IMR-90 (cell line): ENCODE data around the gene OR6B1. TPM values are rescaled to one million over a fixed set of nuclear protein-coding genes. Genes with fewer than 3 reads are reported as not detected.

Source experiments
- ATAC-seq: fragments of 200-7000 bp; cut with Tn5 transposase; 2 replicates; pipeline ENCODE4 v1.9.1; 2020; ENCODE audit warnings: low read depth, mild to moderate bottlenecking, moderate library complexity
- BruUV-seq: library from RNA; stranded (reverse); fragments of 400-500 nt; replicated peaks from 2 replicates; lab custom pipeline; 2021; lab: Mats Ljungman, UMichigan
- CTCF ChIA-PET: fragments of 300-600 bp; formaldehyde crosslinking; extraction: SDS; loops from one replicate; lab custom pipeline; 2021; ENCODE audit warnings: antibody characterized with exemption; lab: Yijun Ruan, JAX
- POLR2A ChIA-PET: fragments of 300-600 bp; sonication (Branson Sonifier 250); formaldehyde crosslinking; loops from one replicate; lab custom pipeline; 2022; ENCODE audit warnings: antibody characterized with exemption; ENCODE audit not compliant: unreplicated experiment; lab: Charles Lee
- DNase-seq: peaks from one replicate; pipeline ENCODE4 v3.0.0; 2013
- H2AFZ ChIP-seq: replicated peaks from 2 replicates; pipeline ENCODE3; 2013; ENCODE audit warnings: low read length, mild to moderate bottlenecking; ENCODE audit not compliant: poor library complexity
- H2AK5ac ChIP-seq: 2 replicates; pipeline ENCODE4 v1.6.1; 2013; ENCODE audit warnings: low read depth, low read length, inconsistent platforms
- H2AK9ac ChIP-seq: replicated peaks from 2 replicates; pipeline ENCODE3; 2013; ENCODE audit warnings: mild to moderate bottlenecking, low read depth, low read length, moderate library complexity; ENCODE audit not compliant: poor library complexity
- H2BK120ac ChIP-seq: 2 replicates; pipeline ENCODE4 v1.6.1; 2013; ENCODE audit warnings: low read depth, low read length, inconsistent platforms
- H2BK15ac ChIP-seq: 3 replicates; pipeline ENCODE4 v1.6.1; 2013; ENCODE audit warnings: low read depth, low read length, inconsistent platforms
- H2BK20ac ChIP-seq: 2 replicates; pipeline ENCODE4 v1.6.1; 2013; ENCODE audit warnings: low read depth, mild to moderate bottlenecking, inconsistent platforms, low read length, moderate library complexity
- H2BK5ac ChIP-seq: 2 replicates; pipeline ENCODE4 v1.6.1; 2013; ENCODE audit warnings: mild to moderate bottlenecking, low read depth, low read length, inconsistent platforms; ENCODE audit not compliant: poor library complexity, severe bottlenecking
- H3K14ac ChIP-seq: replicated peaks from 2 replicates; pipeline ENCODE4 v1.6.1; 2013; ENCODE audit warnings: low read depth, low read length, inconsistent platforms
- H3K18ac ChIP-seq: 2 replicates; pipeline ENCODE4 v1.6.1; 2013; ENCODE audit warnings: low read depth, low read length, control low read depth
- H3K23ac ChIP-seq: 2 replicates; pipeline ENCODE4 v1.6.1; 2013; ENCODE audit warnings: low read depth, low read length, inconsistent platforms
- H3K27ac ChIP-seq: 2 replicates; pipeline ENCODE4 v1.5.1; 2013; ENCODE audit warnings: mild to moderate bottlenecking, control low read depth, low read length; ENCODE audit not compliant: insufficient read depth
- H3K27me3 ChIP-seq: 2 replicates; pipeline ENCODE4 v1.6.1; 2013; ENCODE audit warnings: low read length; ENCODE audit not compliant: control insufficient read depth, insufficient read depth
- H3K36me3 ChIP-seq: 2 replicates; pipeline ENCODE4 v1.6.1; 2013; ENCODE audit warnings: low read length, mixed read lengths; ENCODE audit not compliant: control insufficient read depth, insufficient read depth
- H3K4ac ChIP-seq: 2 replicates; pipeline ENCODE4 v1.6.1; 2013; ENCODE audit warnings: low read depth, low read length, inconsistent platforms
- H3K4me1 ChIP-seq: 2 replicates; pipeline ENCODE4 v1.6.1; 2013; ENCODE audit warnings: low read length, mixed read lengths; ENCODE audit not compliant: control insufficient read depth, insufficient read depth
- H3K4me2 ChIP-seq: 2 replicates; pipeline ENCODE4 v1.6.1; 2013; ENCODE audit warnings: low read depth, mild to moderate bottlenecking, control low read depth, low read length, moderate library complexity
- H3K4me3 ChIP-seq: 2 replicates; pipeline ENCODE4 v1.5.1; 2013; ENCODE audit warnings: low read depth, mild to moderate bottlenecking, control low read depth, low read length, moderate library complexity; ENCODE audit not compliant: insufficient read depth
- H3K56ac ChIP-seq: 2 replicates; pipeline ENCODE4 v1.6.1; 2013; ENCODE audit warnings: low read length, inconsistent platforms; ENCODE audit not compliant: insufficient read depth; ENCODE audit errors: extremely low read depth
- H3K79me1 ChIP-seq, 2 experiments: 2 replicates each; pipeline ENCODE4 v1.6.1; 2013; ENCODE audit warnings: low read length in 2 of 2, inconsistent platforms in 1 of 2, low read depth in 1 of 2
- H3K9ac ChIP-seq: 2 replicates; pipeline ENCODE4 v1.6.1; 2013; ENCODE audit warnings: low read depth, low read length, control low read depth
- H3K9me1 ChIP-seq: 2 replicates; pipeline ENCODE4 v1.6.1; 2013; ENCODE audit warnings: low read length, inconsistent platforms; ENCODE audit not compliant: insufficient read depth
- H3K9me3 ChIP-seq: 2 replicates; pipeline ENCODE4 v1.6.1; 2013; ENCODE audit warnings: low read length; ENCODE audit not compliant: control insufficient read depth, insufficient read depth
- H4K20me1 ChIP-seq: 2 replicates; pipeline ENCODE4 v1.6.1; 2013; ENCODE audit warnings: low read length, inconsistent platforms; ENCODE audit not compliant: insufficient read depth
- H4K5ac ChIP-seq: 2 replicates; pipeline ENCODE4 v1.6.1; 2013; ENCODE audit warnings: mild to moderate bottlenecking, low read depth, low read length, control low read depth
- H4K8ac ChIP-seq, 2 experiments: 2 replicates each; pipeline ENCODE4 v1.6.1; 2013; ENCODE audit warnings: low read depth in 2 of 2, low read length in 2 of 2, control low read depth in 1 of 2, inconsistent platforms in 1 of 2
- H4K91ac ChIP-seq: 2 replicates; pipeline ENCODE4 v1.6.1; 2013; ENCODE audit warnings: low read depth, low read length, inconsistent platforms; ENCODE audit not compliant: insufficient read depth
- MAZ ChIP-seq: IDR thresholded peaks from 2 replicates; pipeline ENCODE4 v1.6.1; 2012; ENCODE audit warnings: low read depth, mild to moderate bottlenecking, low read length, improper control_type of control experiment, moderate library complexity, borderline replicate concordance
- MXI1 ChIP-seq: IDR thresholded peaks from 2 replicates; pipeline ENCODE4 v1.6.1; 2012; ENCODE audit warnings: low read depth, mild to moderate bottlenecking, low read length, moderate library complexity, borderline replicate concordance
- NFE2L2 ChIP-seq: fragments of 150-350 bp; IDR thresholded peaks from 2 replicates; pipeline ENCODE4 v1.6.1; 2016; ENCODE audit warnings: low read depth, mild to moderate bottlenecking, low read length
- RAD21 ChIP-seq: IDR thresholded peaks from 2 replicates; pipeline ENCODE4 v1.6.1; 2012; ENCODE audit warnings: low read length, improper control_type of control experiment
- WGBS, 2 experiments: methylation state at CpG; one replicate each; pipeline versions ENCODE4 v1.1.5 to v1.1.7; 2013; ENCODE audit warnings: missing lambda C conversion rate in 2 of 2; ENCODE audit not compliant: insufficient read length in 1 of 2; ENCODE audit errors: extremely low coverage in 2 of 2; 5-methylcytosine and 5-hydroxymethylcytosine counted together
- dilution Hi-C: fragments of 300-500 bp; cut with HindIII; formaldehyde crosslinking; loops from one replicate; pipeline ENCODE4 v1.14.3; 2018; ENCODE audit warnings: low sequenced_read_pairs; ENCODE audit not compliant: unreplicated experiment
- in situ Hi-C: fragments of 300-500 bp; cut with MboI; formaldehyde crosslinking; loops from 3 replicates; pipeline ENCODE4 v1.14.3; 2019; ENCODE audit warnings: low sequenced_read_pairs, inconsistent platforms, mixed read lengths
- intact Hi-C: fragments of 100-400 bp; cut with micrococcal nuclease; formaldehyde crosslinking; loops from 2 replicates; pipeline ENCODE4 v1.10.0; 2022
- polyA plus RNA-seq, 3 experiments: library from polyadenylated mRNA; depleted of rRNA; stranded (reverse); fragments of >200 nt; gene quantifications; 2 replicates each; pipeline ENCODE4 v1.2.3, GENCODE V29; 2012; ENCODE audit warnings: low replicate concordance in 1 of 3
- total RNA-seq: library from RNA; depleted of rRNA; stranded (reverse); fragments of >200 nt; gene quantifications from 2 replicates; pipeline ENCODE4 v1.2.3, GENCODE V29; 2012

Gene OR6B1
- total and polyA plus RNA-seq, 2 of the 4 experiments (the other 2 are of a cell fraction) = not detected

- CTCF ChIA-PET = interaction anchor here (0.6 kb wide), 1 partner anchor 65 kb away, joined by 3 read pairs; no protein-coding TSS in a partner anchor
- no peak for DNase-seq
Measured at GRCh38 chr7:143960813-143961610, 39.1 kb upstream of the OR6B1 start.

More at GRCh38 chr7:143960813-143961610, 39.1 kb upstream of the OR6B1 start:
- H3K9me1 ChIP-seq = no peaks in the 10 kb centered on the region
- H4K5ac ChIP-seq = no peak overlapping the region
- H3K4ac ChIP-seq = no peak overlapping the region
- 0 out of 2 replicates have a peak, but pooled peaks cover 1% of the 10 kb centered on the region for H3K4me1 ChIP-seq
- no peak for ATAC-seq
- peaks cover 3% of the 10 kb centered on the region; the same call in 1 of the 2 replicates for H3K27me3 ChIP-seq
- H2BK20ac ChIP-seq = no peak overlapping the region
- in situ Hi-C loops = no loop called here
- H4K20me1 ChIP-seq = no peaks in the 10 kb centered on the region
- dilution Hi-C loops = no loop called here
- H3K4me3 ChIP-seq = no peak overlapping the region
- H3K56ac ChIP-seq = no peak overlapping the region
- H2AFZ ChIP-seq = no peak overlapping the region
- H3K9me3 ChIP-seq = no peaks in the 10 kb centered on the region
- TF ChIP-seq NFE2L2 (no peak), RAD21 (no peak), MAZ (no peak), MXI1 (no peak)
- WGBS, 2 experiments = no CpG with 5 or more reads among the region's 5 CpGs
- intact Hi-C loops = no loop called here
- H3K23ac ChIP-seq = no peak overlapping the region
- no peak overlapping the region for H3K14ac ChIP-seq
- H3K18ac ChIP-seq = no peak overlapping the region
- H3K36me3 ChIP-seq = no peaks in the 10 kb centered on the region
- no peak overlapping the region for H4K8ac ChIP-seq
- no peak overlapping the region for H2BK15ac ChIP-seq
- no TSS peak for BruUV-seq
- no peak overlapping the region for H2AK5ac ChIP-seq
- H3K79me1 ChIP-seq = no peaks in the 10 kb centered on the region
- no peak overlapping the region for H3K4me2 ChIP-seq
- POLR2A ChIA-PET = no interaction called here
- H3K9ac ChIP-seq = no peak overlapping the region
- no peak overlapping the region for H2BK120ac ChIP-seq
- no peak overlapping the region for H2BK5ac ChIP-seq
- H4K91ac ChIP-seq = no peak overlapping the region
- H3K27ac ChIP-seq = no peak overlapping the region
- no peak overlapping the region for H2AK9ac ChIP-seq
